ENCODE results near the gene RGS8. TPM values are rescaled to one million over a fixed set of nuclear protein-coding genes. Genes with fewer than 3 reads are reported as not detected.
"Not testable (repeated sequence)": the region's sequence is repeated elsewhere in the genome, so short reads cannot be mapped to it uniquely, and the experiment has no call there.

The RGS8 gene
- total RNA-seq, 1 donor from 2014 or later = 3.5 TPM

- no peak for TF ChIP-seq CTCF (IDR thresholded peaks at IDR 0.05; ENCODE audit: partially characterized antibody, unreplicated experiment)
- no peak for DNase-seq
- peaks cover 56% of the 10 kb centered on the region for H3K4me1 Mint-ChIP-seq (ENCODE audit: low read depth, unreplicated experiment)
- peak overlapping the region; percentile 74 for H3K4me3 Mint-ChIP-seq (ENCODE audit: unreplicated experiment)
- H3K9me3 Mint-ChIP-seq (ENCODE audit: unreplicated experiment) = peaks cover 13% of the 10 kb centered on the region
- peaks cover 9% of the 10 kb centered on the region for H3K27me3 Mint-ChIP-seq (ENCODE audit: unreplicated experiment)
- H3K27ac Mint-ChIP-seq (ENCODE audit: unreplicated experiment) = peak overlapping the region; percentile 82
- peaks cover 2% of the 10 kb centered on the region for H3K36me3 Mint-ChIP-seq (ENCODE audit: unreplicated experiment)
These were observed 14.6 kb upstream of the RGS8 start for GRCh38 chr1:182698971-182699370.

GRCh38 chr1:182693139-182693538, 8.8 kb upstream of the RGS8 start:
- H3K9me3 Mint-ChIP-seq (ENCODE audit: unreplicated experiment); DNase-seq; H3K27me3 Mint-ChIP-seq (ENCODE audit: unreplicated experiment); H3K27ac Mint-ChIP-seq (ENCODE audit: unreplicated experiment); H3K4me3 Mint-ChIP-seq (ENCODE audit: unreplicated experiment): not testable (repeated sequence)
- peaks cover 14% of the 10 kb centered on the region for H3K36me3 Mint-ChIP-seq (ENCODE audit: unreplicated experiment)
- H3K4me1 Mint-ChIP-seq (ENCODE audit: low read depth, unreplicated experiment) = peaks cover 19% of the 10 kb centered on the region

GRCh38 chr1:182690886-182691443, 6.6 kb upstream of the RGS8 start:
- H3K9me3 Mint-ChIP-seq (ENCODE audit: unreplicated experiment) = no peaks in the 10 kb centered on the region
- peaks cover 4% of the 10 kb centered on the region for H3K4me1 Mint-ChIP-seq (ENCODE audit: low read depth, unreplicated experiment)
- H3K4me3 Mint-ChIP-seq (ENCODE audit: unreplicated experiment) = no peak overlapping the region
- peaks cover 2% of the 10 kb centered on the region for H3K27me3 Mint-ChIP-seq (ENCODE audit: unreplicated experiment)
- H3K27ac Mint-ChIP-seq (ENCODE audit: unreplicated experiment) = no peak overlapping the region
- DNase-seq = no peak
- TF ChIP-seq CTCF (IDR thresholded peaks at IDR 0.05; ENCODE audit: partially characterized antibody, unreplicated experiment) = no peak
- peaks cover 14% of the 10 kb centered on the region for H3K36me3 Mint-ChIP-seq (ENCODE audit: unreplicated experiment)

- Mint-ChIP-seq H3K9me3 (ENCODE audit: unreplicated experiment) (no peaks in the 10 kb centered on the region), H3K4me3 (ENCODE audit: unreplicated experiment) (no peak overlapping the region), H3K4me1 (ENCODE audit: low read depth, unreplicated experiment) (peaks cover 6% of the 10 kb centered on the region), H3K36me3 (ENCODE audit: unreplicated experiment) (peaks cover 9% of the 10 kb centered on the region), H3K27me3 (ENCODE audit: unreplicated experiment) (peaks cover 4% of the 10 kb centered on the region), H3K27ac (ENCODE audit: unreplicated experiment) (no peak overlapping the region)
- no peak for TF ChIP-seq CTCF (IDR thresholded peaks at IDR 0.05; ENCODE audit: partially characterized antibody, unreplicated experiment)
- DNase-seq = no peak
These were observed 4.2 kb upstream of the RGS8 start for GRCh38 chr1:182688436-182689205.

GRCh38 chr1:182687361-182687760, 3.0 kb upstream of the RGS8 start:
- Mint-ChIP-seq H3K36me3 (ENCODE audit: unreplicated experiment) (no peaks in the 10 kb centered on the region), H3K27me3 (ENCODE audit: unreplicated experiment) (peaks cover 4% of the 10 kb centered on the region), H3K4me3 (ENCODE audit: unreplicated experiment) (no peak overlapping the region), H3K4me1 (ENCODE audit: low read depth, unreplicated experiment) (peaks cover 7% of the 10 kb centered on the region), H3K27ac (ENCODE audit: unreplicated experiment) (no peak overlapping the region), H3K9me3 (ENCODE audit: unreplicated experiment) (no peaks in the 10 kb centered on the region)
- DNase-seq = no peak
- no peak for TF ChIP-seq CTCF (IDR thresholded peaks at IDR 0.05; ENCODE audit: partially characterized antibody, unreplicated experiment)

Data from glutamatergic neuron (in vitro differentiated cells).